OCI-LY7 (cell line): ENCODE measurements around the gene RARG. TPM values are rescaled to one million over a fixed set of nuclear protein-coding genes. Genes with fewer than 3 reads are reported as not detected.
A peak's percentile ranks its signal among the peaks of the same experiment; 100 is the strongest.

Experiments used
- BruUV-seq: library from RNA; stranded (reverse); fragments of 400-500 nt; replicated peaks from 2 replicates; lab custom pipeline; 2021; lab: Mats Ljungman, UMichigan
- CTCF ChIA-PET: fragments of 300-600 bp; sonication (Branson Sonifier 250); formaldehyde crosslinking; loops from one replicate; lab custom pipeline; 2022; ENCODE audit warnings: antibody characterized with exemption; ENCODE audit not compliant: unreplicated experiment; lab: Charles Lee
- POLR2A ChIA-PET: fragments of 300-600 bp; sonication (Branson Sonifier 250); formaldehyde crosslinking; loops from one replicate; lab custom pipeline; 2022; ENCODE audit warnings: antibody characterized with exemption; lab: Charles Lee
- DNase-seq: peaks from one replicate; pipeline ENCODE4 v3.0.0-alpha.2; 2015; ENCODE audit warnings: low spot score
- H2AFZ ChIP-seq: fragments of 200-600 bp; sonication (generic), shearing (Covaris generic); 2 replicates; pipeline ENCODE4 v1.6.1; 2014; ENCODE audit warnings: mild to moderate bottlenecking, antibody characterized with exemption, low read length, moderate library complexity
- H3K27ac ChIP-seq: fragments of 200-600 bp; sonication (generic); 2 replicates; pipeline ENCODE4 v1.5.1; 2014; ENCODE audit warnings: mixed run types, low read depth, mild to moderate bottlenecking, moderate library complexity, low read length, inconsistent platforms; ENCODE audit not compliant: poor library complexity, severe bottlenecking
- H3K36me3 ChIP-seq: fragments of 200-600 bp; sonication (generic); 2 replicates; pipeline ENCODE4 v1.6.1; 2014; ENCODE audit warnings: mild to moderate bottlenecking, antibody characterized with exemption, low read length, moderate library complexity, mixed read lengths; ENCODE audit not compliant: insufficient read depth
- H3K4me1 ChIP-seq: fragments of 200-600 bp; sonication (generic); 2 replicates; pipeline ENCODE4 v1.5.1; 2014; ENCODE audit warnings: mild to moderate bottlenecking, low read length; ENCODE audit not compliant: insufficient read depth, poor library complexity, severe bottlenecking
- H3K4me2 ChIP-seq: fragments of 200-600 bp; sonication (generic); 2 replicates; pipeline ENCODE4 v1.6.1; 2014; ENCODE audit warnings: mild to moderate bottlenecking, low read length
- H3K4me3 ChIP-seq: fragments of 200-600 bp; sonication (generic); 2 replicates; pipeline ENCODE4 v1.5.1; 2014; ENCODE audit warnings: mild to moderate bottlenecking, low read depth, low read length; ENCODE audit not compliant: poor library complexity, severe bottlenecking
- H3K79me2 ChIP-seq: fragments of 200-600 bp; sonication (generic); 2 replicates; pipeline ENCODE4 v1.6.1; 2016; ENCODE audit warnings: low read depth, mild to moderate bottlenecking, low read length, moderate library complexity, mixed read lengths; ENCODE audit not compliant: insufficient read depth
- H3K9me2 ChIP-seq: fragments of 200-600 bp; sonication (generic); 2 replicates; pipeline ENCODE4 v1.6.1; 2016; ENCODE audit warnings: mild to moderate bottlenecking, low read length, mixed read lengths; ENCODE audit not compliant: insufficient read depth
- H3K9me3 ChIP-seq: fragments of 200-600 bp; sonication (generic); 2 replicates; pipeline ENCODE4 v1.6.1; 2014; ENCODE audit warnings: mild to moderate bottlenecking, mixed run types, low read length, mixed read lengths
- H4K20me1 ChIP-seq: fragments of 200-600 bp; sonication (generic); 2 replicates; pipeline ENCODE4 v1.6.1; 2014; ENCODE audit warnings: mild to moderate bottlenecking, antibody characterized with exemption, low read length, moderate library complexity, mixed read lengths; ENCODE audit not compliant: insufficient read depth
- CTCF ChIP-seq: fragments of 200-600 bp; sonication (generic); conservative IDR thresholded peaks from 2 replicates; pipeline ENCODE4 v1.5.1; 2014; ENCODE audit warnings: mild to moderate bottlenecking, antibody characterized with exemption, low read length, moderate library complexity, mixed read lengths
- EZH2phosphoT487 ChIP-seq: fragments of 200-600 bp; sonication (generic); IDR thresholded peaks from 2 replicates; pipeline ENCODE4 v1.6.1; 2018; ENCODE audit warnings: low read depth, borderline replicate concordance, mild to moderate bottlenecking, mixed run types, antibody characterized with exemption, low read length, moderate library complexity, mixed read lengths
- intact Hi-C: fragments of 100-400 bp; cut with micrococcal nuclease; formaldehyde crosslinking; loops from one replicate; pipeline ENCODE4 v1.10.0; 2022; ENCODE audit not compliant: unreplicated experiment
- total RNA-seq, 2 experiments: library from RNA; depleted of rRNA in 1 of 2; stranded (reverse); fragments of >200 nt in 1 of 2; shearing (Covaris generic) in 1 of 2; gene quantifications; 2 replicates each; pipeline ENCODE4 v1.2.3, GENCODE V29; 2014 to 2022

RARG gene
- total RNA-seq, 2 experiments from 2014 or later = 7.0 to 8.4 TPM

- no peaks in the 10 kb centered on the region for H3K9me2 ChIP-seq
- TF ChIP-seq EZH2phosphoT487 = no peak
- no peak for TF ChIP-seq CTCF
- CTCF ChIA-PET = no interaction called here
- H3K79me2 ChIP-seq = no peaks in the 10 kb centered on the region
- H3K4me1 ChIP-seq = peaks cover 12% of the 10 kb centered on the region
- DNase-seq = no peak
- H2AFZ ChIP-seq = no peak overlapping the region
- no peak overlapping the region for H3K27ac ChIP-seq
- no peaks in the 10 kb centered on the region for H4K20me1 ChIP-seq
- H3K4me2 ChIP-seq = no peak overlapping the region
- H3K4me3 ChIP-seq = no peak overlapping the region
- no TSS peak for BruUV-seq
- H3K9me3 ChIP-seq = no peaks in the 10 kb centered on the region
- POLR2A ChIA-PET = no interaction called here
- no peaks in the 10 kb centered on the region for H3K36me3 ChIP-seq
- intact Hi-C loops = no loop called here
These were observed 1.7 kb upstream of the RARG start for GRCh38 chr12:53233671-53234121.

GRCh38 chr12:53232646-53233461 is 845 bp upstream of the RARG start:
- Histone ChIP-seq H3K4me3 (peak overlapping the region; percentile 44), H3K36me3 (no peaks in the 10 kb centered on the region), H3K79me2 (no peaks in the 10 kb centered on the region), H3K4me1 (peaks cover 12% of the 10 kb centered on the region), H2AFZ (no peak overlapping the region), H4K20me1 (no peaks in the 10 kb centered on the region), H3K27ac (no peak overlapping the region), H3K9me2 (no peaks in the 10 kb centered on the region), H3K4me2 (peak overlapping the region; percentile 58; the same call in 1 of the 2 replicates), H3K9me3 (no peaks in the 10 kb centered on the region)
- CTCF ChIA-PET = interaction anchor here (0.6 kb wide), 1 partner anchor 9 kb away, joined by 5 read pairs; no protein-coding TSS in a partner anchor
- no peak for TF ChIP-seq EZH2phosphoT487
- TF ChIP-seq CTCF = no peak
- BruUV-seq = no TSS peak
- DNase-seq = no peak
- POLR2A ChIA-PET = no interaction called here
- intact Hi-C loops = no loop called here

- peaks cover 12% of the 10 kb centered on the region for H3K4me1 ChIP-seq
- H3K9me3 ChIP-seq = no peaks in the 10 kb centered on the region
- H2AFZ ChIP-seq = 0 out of 2 replicates have a peak overlapping the region, but pooled peaks have one; percentile 4
- H3K4me2 ChIP-seq = peak overlapping the region; percentile 62
- H4K20me1 ChIP-seq = no peaks in the 10 kb centered on the region
- DNase-seq = no peak
- H3K79me2 ChIP-seq = no peaks in the 10 kb centered on the region
- CTCF ChIA-PET = no interaction called here
- peak overlapping the region; percentile 60 for H3K4me3 ChIP-seq
- POLR2A ChIA-PET = no interaction called here
- BruUV-seq = no TSS peak
- TF ChIP-seq CTCF (no peak), EZH2phosphoT487 (no peak)
- H3K27ac ChIP-seq = no peak overlapping the region
- no peaks in the 10 kb centered on the region for H3K9me2 ChIP-seq
- intact Hi-C loops = no loop called here
- H3K36me3 ChIP-seq = no peaks in the 10 kb centered on the region
These were observed 413 bp downstream of the RARG start for GRCh38 chr12:53231671-53231920.
